ENCODE results near the gene ABLIM2.
"Not testable (repeated sequence)": the region's sequence is repeated elsewhere in the genome, so short reads cannot be mapped to it uniquely, and the experiment has no call there.

Gene ABLIM2

DNA sequence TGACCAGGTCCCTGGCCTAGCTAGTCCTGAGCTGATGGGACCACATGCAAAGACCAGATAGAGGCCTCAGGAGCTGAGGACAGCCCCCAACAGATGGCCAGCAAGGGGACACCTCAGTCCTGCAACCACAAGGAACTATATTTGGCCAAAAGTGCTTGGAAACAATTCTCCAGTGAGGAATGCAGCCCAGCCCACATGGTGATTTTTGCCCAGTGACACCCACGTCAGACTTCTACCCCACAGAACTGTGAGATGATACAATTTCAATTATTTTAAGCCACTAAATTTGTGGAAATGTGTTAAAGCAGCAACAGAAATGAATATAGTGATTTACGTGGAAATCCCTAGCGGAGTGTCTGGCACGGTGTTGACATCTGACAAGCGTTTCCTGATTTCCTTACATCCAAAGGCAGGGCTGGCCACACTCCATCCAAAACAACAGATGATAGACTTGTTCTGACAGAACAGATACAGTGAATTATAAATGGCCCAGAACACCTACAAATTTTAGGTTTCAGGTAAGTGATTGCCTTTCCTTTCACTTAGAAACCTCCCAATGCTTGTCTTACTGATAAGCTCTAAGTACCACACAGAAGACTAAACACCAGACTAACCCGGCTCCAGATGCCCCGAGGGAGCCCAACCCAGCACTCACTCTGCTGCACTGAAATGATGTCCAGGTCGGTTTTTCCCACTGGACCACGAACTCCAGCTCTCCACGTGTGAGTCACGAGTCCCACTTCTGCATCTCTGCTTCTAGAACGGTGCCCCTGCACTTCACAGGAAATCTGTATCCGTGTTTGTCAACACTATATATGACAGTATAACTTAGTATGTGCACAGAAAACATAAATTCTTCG is 224.7 kb downstream of the ABLIM2 start:
- H3K4me3 Mint-ChIP-seq: no peak overlapping the region
- no peak overlapping the region for H3K27ac Mint-ChIP-seq
- H3K4me1 Mint-ChIP-seq (ENCODE audit: low read depth): peaks cover 11% of the 10 kb centered on the region
- DNase-seq (ENCODE audit: low spot score): no peak
- H3K9me3 Mint-ChIP-seq: no peaks in the 10 kb centered on the region
- peaks cover 2% of the 10 kb centered on the region for H3K36me3 Mint-ChIP-seq (ENCODE audit: low read depth)
- peaks cover 22% of the 10 kb centered on the region for H3K27me3 Mint-ChIP-seq (ENCODE audit: low read depth)

DNA sequence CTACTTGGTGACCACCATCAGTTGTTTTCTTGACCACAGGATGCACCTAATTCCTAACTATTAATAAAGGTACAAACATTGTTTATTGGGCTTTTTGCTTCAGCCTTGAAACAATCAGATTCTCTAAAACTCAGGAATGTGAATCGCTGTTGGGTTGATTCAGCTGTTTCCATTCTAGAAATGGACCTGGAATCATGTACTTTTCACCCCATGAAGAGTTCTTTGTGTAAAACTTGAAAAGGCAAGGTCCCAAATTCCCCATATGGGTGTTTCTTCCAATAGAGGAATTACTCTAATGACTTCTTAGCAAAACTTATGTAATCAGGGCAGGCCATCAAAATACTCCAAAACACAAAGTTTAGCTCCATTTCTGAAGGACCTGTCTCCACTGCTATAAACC is 226.3 kb downstream of the ABLIM2 start:
- Mint-ChIP-seq H3K27me3 (ENCODE audit: low read depth) (peaks cover 9% of the 10 kb centered on the region), H3K4me3 (no peak overlapping the region), H3K9me3 (no peaks in the 10 kb centered on the region), H3K4me1 (ENCODE audit: low read depth) (peaks cover 3% of the 10 kb centered on the region), H3K36me3 (ENCODE audit: low read depth) (no peaks in the 10 kb centered on the region), H3K27ac (no peak overlapping the region)
- no peak for DNase-seq (ENCODE audit: low spot score)

DNA sequence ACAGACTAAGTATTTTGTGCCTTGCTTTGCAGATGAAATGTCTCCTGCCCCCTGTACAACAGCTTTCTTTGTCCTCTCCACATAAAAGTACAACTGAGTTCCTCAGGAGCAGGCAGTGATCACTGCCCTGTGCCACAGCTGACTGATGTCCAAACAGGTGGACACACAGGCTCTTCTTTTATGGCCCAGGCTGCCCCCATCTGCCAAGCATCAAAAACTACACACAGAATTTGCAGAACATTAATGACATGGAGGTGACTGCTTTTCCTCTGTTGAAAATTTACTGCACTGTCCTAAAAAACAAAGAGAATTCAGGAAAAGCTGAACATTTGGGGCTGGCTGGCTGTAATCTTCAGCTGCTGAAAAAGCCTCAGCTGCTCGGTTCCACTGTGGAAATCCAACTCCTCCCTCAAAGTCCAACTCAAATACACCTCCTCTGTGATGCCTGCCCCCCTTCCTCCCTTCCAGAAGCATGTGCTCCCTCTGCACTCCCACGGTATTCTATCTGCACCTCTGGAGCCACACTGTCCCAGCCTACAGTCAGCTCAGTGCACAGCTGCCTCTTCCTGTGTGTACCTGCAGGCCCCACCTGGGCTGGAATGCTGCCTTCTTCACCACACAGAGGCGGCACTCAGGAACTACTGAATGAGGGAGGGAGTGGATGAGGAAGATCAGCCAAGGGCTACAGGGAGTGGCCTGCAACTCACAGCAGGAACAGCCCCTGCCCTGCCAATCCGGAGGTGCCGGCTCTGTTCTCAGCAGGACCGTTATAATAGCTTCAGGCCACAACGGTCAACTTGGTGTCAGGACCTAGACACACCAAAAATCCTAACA is 229.3 kb downstream of the ABLIM2 start:
- Mint-ChIP-seq H3K4me3 (no peak overlapping the region), H3K36me3 (ENCODE audit: low read depth) (no peaks in the 10 kb centered on the region), H3K9me3 (no peaks in the 10 kb centered on the region), H3K4me1 (ENCODE audit: low read depth) (peaks cover 2% of the 10 kb centered on the region), H3K27ac (no peak overlapping the region), H3K27me3 (ENCODE audit: low read depth) (no peaks in the 10 kb centered on the region)
- no peak for DNase-seq (ENCODE audit: low spot score)

DNA sequence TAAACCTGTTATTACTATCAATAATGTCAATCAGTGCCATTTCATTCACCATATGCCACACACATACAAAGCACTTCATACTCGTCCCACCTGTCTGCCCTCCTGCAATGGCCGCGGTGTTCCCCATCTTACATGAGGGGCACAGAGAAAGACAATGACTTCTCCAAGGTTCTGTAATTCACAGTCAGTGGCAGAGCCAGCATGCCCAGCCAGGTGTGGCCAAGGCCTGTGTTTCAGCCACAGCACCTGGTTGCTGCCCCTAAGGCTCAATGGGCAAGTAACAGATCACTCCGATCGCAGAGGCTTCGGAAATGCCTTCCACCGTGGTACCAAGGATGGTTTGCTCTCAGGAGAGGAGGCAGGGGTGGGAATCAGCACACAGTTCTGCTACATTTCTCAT is 229.9 kb downstream of the ABLIM2 start:
- no peaks in the 10 kb centered on the region for H3K27me3 Mint-ChIP-seq (ENCODE audit: low read depth)
- no peak for DNase-seq (ENCODE audit: low spot score)
- no peaks in the 10 kb centered on the region for H3K36me3 Mint-ChIP-seq (ENCODE audit: low read depth)
- peaks cover 2% of the 10 kb centered on the region for H3K4me1 Mint-ChIP-seq (ENCODE audit: low read depth)
- no peak overlapping the region for H3K4me3 Mint-ChIP-seq
- H3K27ac Mint-ChIP-seq: no peak overlapping the region
- H3K9me3 Mint-ChIP-seq: no peaks in the 10 kb centered on the region

DNA sequence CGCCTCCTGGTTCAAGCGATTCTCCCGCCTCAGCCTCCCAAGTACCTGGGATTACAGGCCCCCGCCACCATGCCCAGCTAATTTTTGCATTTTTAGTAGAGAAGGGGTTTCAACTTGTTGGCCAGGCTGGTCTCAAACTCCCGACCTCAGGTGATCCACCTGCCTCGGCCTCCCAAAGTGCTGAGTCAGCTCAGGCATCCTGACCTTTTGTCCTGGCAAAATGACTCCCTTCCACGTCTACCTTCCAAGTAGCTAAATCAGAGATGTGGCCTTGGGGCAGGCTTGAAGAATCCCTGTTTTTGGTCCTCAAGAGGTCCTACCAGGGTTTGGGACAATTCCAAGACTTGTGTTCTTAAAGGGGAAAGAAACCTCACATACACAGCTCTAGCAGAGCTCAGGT is 231.8 kb downstream of the ABLIM2 start:
- no peak overlapping the region for H3K27ac Mint-ChIP-seq
- no peaks in the 10 kb centered on the region for H3K36me3 Mint-ChIP-seq (ENCODE audit: low read depth)
- H3K9me3 Mint-ChIP-seq: no peaks in the 10 kb centered on the region
- no peak overlapping the region for H3K4me3 Mint-ChIP-seq
- peaks cover 2% of the 10 kb centered on the region for H3K4me1 Mint-ChIP-seq (ENCODE audit: low read depth)
- DNase-seq (ENCODE audit: low spot score): no peak
- H3K27me3 Mint-ChIP-seq (ENCODE audit: low read depth): no peaks in the 10 kb centered on the region

DNA sequence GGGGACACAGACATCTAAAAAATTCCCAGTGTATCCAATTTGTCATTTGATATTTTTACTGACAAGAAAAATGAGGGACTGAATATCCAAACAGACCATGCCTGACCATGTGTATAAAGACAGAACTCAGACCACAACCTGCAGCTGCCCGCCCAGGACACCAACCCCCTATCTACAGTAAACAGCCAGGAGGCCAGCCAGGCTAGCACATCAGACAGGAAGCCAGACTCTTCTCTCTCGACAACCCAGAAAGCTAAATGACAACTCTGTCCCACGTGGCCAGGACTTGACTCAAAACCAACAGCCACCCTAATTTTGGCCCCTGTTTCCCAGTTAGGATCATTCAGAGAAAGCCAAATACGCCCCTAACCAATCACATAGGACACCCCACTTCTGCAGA is 234.0 kb downstream of the ABLIM2 start:
- Mint-ChIP-seq H3K4me1 (ENCODE audit: low read depth) (peaks cover 2% of the 10 kb centered on the region), H3K36me3 (ENCODE audit: low read depth) (no peaks in the 10 kb centered on the region), H3K27me3 (ENCODE audit: low read depth) (no peaks in the 10 kb centered on the region), H3K27ac (no peak overlapping the region), H3K9me3 (no peaks in the 10 kb centered on the region), H3K4me3 (no peak overlapping the region)
- DNase-seq (ENCODE audit: low spot score): no peak

DNA sequence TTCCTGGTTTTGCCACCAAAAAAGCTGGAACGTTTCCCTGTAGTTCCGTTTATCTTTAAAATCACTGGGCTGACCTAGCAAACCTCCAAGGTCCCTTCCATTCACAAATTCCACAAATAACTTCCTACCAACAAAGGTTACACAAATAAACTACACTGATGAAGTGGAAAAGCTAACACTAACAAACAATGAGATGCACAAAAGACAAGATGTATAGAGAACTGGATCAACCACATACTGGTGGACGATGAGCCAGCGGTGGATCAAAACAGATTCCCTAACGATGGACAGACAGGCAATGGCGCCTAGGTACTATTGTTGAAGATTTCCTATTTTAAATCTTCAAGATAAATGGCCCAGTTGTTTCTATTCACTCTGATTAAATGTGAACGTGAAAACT is 234.4 kb downstream of the ABLIM2 start:
- H3K9me3 Mint-ChIP-seq: no peaks in the 10 kb centered on the region
- peaks cover 2% of the 10 kb centered on the region for H3K4me1 Mint-ChIP-seq (ENCODE audit: low read depth)
- no peaks in the 10 kb centered on the region for H3K36me3 Mint-ChIP-seq (ENCODE audit: low read depth)
- H3K4me3 Mint-ChIP-seq: no peak overlapping the region
- H3K27ac Mint-ChIP-seq: no peak overlapping the region
- H3K27me3 Mint-ChIP-seq (ENCODE audit: low read depth): no peaks in the 10 kb centered on the region
- no peak for DNase-seq (ENCODE audit: low spot score)

DNA sequence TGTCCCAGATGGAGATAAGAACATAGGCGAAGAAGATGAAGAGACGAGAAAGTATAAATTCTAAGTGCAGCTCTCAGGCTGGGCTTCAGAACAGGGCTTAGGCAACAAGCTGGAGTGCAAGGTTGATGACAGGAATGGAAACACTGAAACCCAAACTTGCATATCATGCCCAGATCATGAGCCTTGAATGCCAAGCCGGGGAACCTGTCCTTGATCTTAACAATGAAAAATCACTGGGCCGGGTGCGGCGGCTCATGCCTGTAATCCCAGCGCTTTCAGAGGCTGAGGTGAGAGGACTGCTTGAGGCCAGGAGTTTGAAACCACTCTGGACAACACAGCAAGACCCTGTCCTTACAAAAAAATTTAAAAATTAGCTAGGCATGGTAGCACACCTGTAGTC is 236.1 kb downstream of the ABLIM2 start:
- Mint-ChIP-seq H3K4me1 (ENCODE audit: low read depth) (peaks cover 2% of the 10 kb centered on the region), H3K27me3 (ENCODE audit: low read depth) (no peaks in the 10 kb centered on the region), H3K9me3 (no peaks in the 10 kb centered on the region), H3K27ac (no peak overlapping the region), H3K4me3 (no peak overlapping the region), H3K36me3 (ENCODE audit: low read depth) (no peaks in the 10 kb centered on the region)
- DNase-seq (ENCODE audit: low spot score): no peak

DNA sequence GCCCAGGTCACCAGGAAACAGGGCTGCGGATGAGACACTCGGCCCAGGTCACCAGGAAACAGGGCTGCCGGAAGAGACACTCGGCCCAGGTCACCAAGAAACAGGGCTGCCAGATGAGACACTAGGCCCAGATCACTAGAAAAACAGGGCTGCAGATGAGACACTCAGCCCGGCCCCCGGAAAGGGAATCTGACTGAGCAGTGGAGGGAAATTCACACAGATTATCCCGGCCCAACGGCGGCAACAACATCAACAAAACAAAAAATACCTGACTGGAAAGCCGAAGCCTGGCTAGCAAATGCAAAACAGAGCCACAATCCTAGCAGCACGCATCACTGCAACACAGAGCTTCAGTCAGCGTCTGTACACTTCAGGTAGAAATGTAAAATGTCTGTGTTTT is 239.6 kb downstream of the ABLIM2 start:
- no peak overlapping the region for H3K4me3 Mint-ChIP-seq
- H3K27me3 Mint-ChIP-seq (ENCODE audit: low read depth): no peaks in the 10 kb centered on the region
- no peak overlapping the region for H3K27ac Mint-ChIP-seq
- no peak for DNase-seq (ENCODE audit: low spot score)
- H3K36me3 Mint-ChIP-seq (ENCODE audit: low read depth): no peaks in the 10 kb centered on the region
- peaks cover 12% of the 10 kb centered on the region for H3K4me1 Mint-ChIP-seq (ENCODE audit: low read depth)
- H3K9me3 Mint-ChIP-seq: no peaks in the 10 kb centered on the region

DNA sequence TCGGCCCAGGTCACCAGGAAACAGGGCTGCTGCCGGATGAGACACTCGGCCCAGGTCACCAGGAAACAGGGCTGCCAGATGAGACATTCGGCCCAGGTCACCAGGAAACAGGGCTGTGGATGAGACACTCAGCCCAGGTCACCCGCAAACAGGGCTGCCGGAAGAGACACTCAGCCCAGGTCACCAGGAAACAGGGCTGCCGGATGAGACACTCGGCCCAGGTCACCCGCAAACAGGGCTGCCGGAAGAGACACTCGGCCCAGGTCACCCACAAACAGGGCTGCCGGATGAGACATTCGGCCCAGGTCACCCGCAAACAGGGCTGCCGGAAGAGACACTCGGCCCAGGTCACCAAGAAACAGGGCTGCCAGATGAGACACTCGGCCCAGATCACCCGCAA is 240.4 kb downstream of the ABLIM2 start:
- not testable (repeated sequence) for H3K9me3 Mint-ChIP-seq; H3K4me3 Mint-ChIP-seq; DNase-seq (ENCODE audit: low spot score); H3K27ac Mint-ChIP-seq; H3K36me3 Mint-ChIP-seq (ENCODE audit: low read depth); H3K27me3 Mint-ChIP-seq (ENCODE audit: low read depth)
- peaks cover 12% of the 10 kb centered on the region for H3K4me1 Mint-ChIP-seq (ENCODE audit: low read depth)

DNA sequence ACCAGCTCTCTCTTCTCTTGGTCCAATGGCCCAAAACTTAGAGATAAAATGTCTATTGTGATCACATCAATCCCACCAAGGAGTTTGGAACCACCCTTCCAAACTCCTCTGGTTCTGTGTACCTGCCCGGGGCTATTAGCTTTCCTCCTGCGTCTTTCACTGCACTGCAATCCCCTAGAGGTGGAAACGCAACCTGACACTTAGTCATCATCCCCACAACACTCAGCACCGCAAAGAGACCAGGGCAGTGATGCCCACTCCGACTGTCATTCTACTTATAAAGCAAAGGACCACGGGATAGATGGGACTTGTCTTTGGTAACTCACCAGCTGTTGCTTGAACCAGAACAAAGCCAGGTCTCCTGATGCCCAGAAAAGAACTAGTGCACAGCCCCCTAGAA is 240.9 kb downstream of the ABLIM2 start:
- Mint-ChIP-seq H3K4me1 (ENCODE audit: low read depth) (peaks cover 12% of the 10 kb centered on the region), H3K36me3 (ENCODE audit: low read depth) (no peaks in the 10 kb centered on the region), H3K27ac (no peak overlapping the region), H3K9me3 (no peaks in the 10 kb centered on the region), H3K4me3 (no peak overlapping the region), H3K27me3 (ENCODE audit: low read depth) (no peaks in the 10 kb centered on the region)
- DNase-seq (ENCODE audit: low spot score): no peak

DNA sequence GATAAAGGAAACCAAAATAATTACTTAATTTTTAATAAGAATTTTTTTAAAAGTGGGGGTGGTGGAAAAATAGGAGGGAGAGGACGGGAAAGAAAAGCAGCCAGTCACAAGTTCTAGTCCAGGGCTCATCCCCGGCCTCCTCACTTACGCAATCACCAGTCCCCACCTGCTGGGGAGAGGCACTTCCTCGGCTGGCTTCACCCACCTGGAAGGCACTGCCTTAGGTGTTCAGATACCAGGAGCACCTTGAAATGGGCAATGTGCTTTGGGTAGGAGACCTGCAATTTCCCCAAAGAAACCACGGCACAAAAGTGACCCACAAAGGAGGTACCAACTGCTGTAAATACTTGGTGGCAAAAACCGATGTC is 242.8 kb downstream of the ABLIM2 start:
- no peaks in the 10 kb centered on the region for H3K9me3 Mint-ChIP-seq
- H3K4me1 Mint-ChIP-seq (ENCODE audit: low read depth): peaks cover 12% of the 10 kb centered on the region
- H3K27ac Mint-ChIP-seq: no peak overlapping the region
- H3K36me3 Mint-ChIP-seq (ENCODE audit: low read depth): no peaks in the 10 kb centered on the region
- no peak overlapping the region for H3K4me3 Mint-ChIP-seq
- no peaks in the 10 kb centered on the region for H3K27me3 Mint-ChIP-seq (ENCODE audit: low read depth)
- DNase-seq (ENCODE audit: low spot score): no peak

Data from T-helper 2 cell treated with Interferon-gamma antibody and Interleukin-4, amounts not matched to agents 5 μg/mL and 100 μg/mL, for 36 hours (primary cell).